Activated naive CD8-positive, alpha-beta T cell (primary cell): ENCODE data around the gene CCL23.
"Not testable (repeated sequence)": the region's sequence is repeated elsewhere in the genome, so short reads cannot be mapped to it uniquely, and the experiment has no call there.

ENCODE experiments used
- H3K27ac Mint-ChIP-seq: one replicate; pipeline ENCODE4 v1.8.0; 2021; ENCODE audit warnings: mixed read lengths
- H3K27me3 Mint-ChIP-seq: one replicate; pipeline ENCODE4 v1.8.0; 2021; ENCODE audit warnings: mixed read lengths
- H3K36me3 Mint-ChIP-seq: one replicate; pipeline ENCODE4 v1.8.0; 2021; ENCODE audit warnings: mixed read lengths
- H3K4me1 Mint-ChIP-seq: one replicate; pipeline ENCODE4 v1.8.0; 2021; ENCODE audit warnings: low read depth, mixed read lengths
- H3K4me3 Mint-ChIP-seq: one replicate; pipeline ENCODE4 v1.8.0; 2021; ENCODE audit warnings: mild to moderate bottlenecking, mixed read lengths
- H3K9me3 Mint-ChIP-seq: one replicate; pipeline ENCODE4 v1.8.0; 2021; ENCODE audit warnings: low read depth, mixed read lengths

CCL23 gene

GRCh38 chr17:36019423-36019822, 1.7 kb upstream of the CCL23 start:
- no peaks in the 10 kb centered on the region for H3K4me1 Mint-ChIP-seq
- H3K36me3 Mint-ChIP-seq, result no peaks in the 10 kb centered on the region
- no peak overlapping the region for H3K4me3 Mint-ChIP-seq
- H3K9me3 Mint-ChIP-seq, result no peaks in the 10 kb centered on the region
- H3K27me3 Mint-ChIP-seq, result peaks cover 13% of the 10 kb centered on the region
- H3K27ac Mint-ChIP-seq, result no peak overlapping the region

- Mint-ChIP-seq H3K27ac (no peak overlapping the region), H3K36me3 (no peaks in the 10 kb centered on the region), H3K9me3 (no peaks in the 10 kb centered on the region), H3K27me3 (peaks cover 6% of the 10 kb centered on the region), H3K4me3 (no peak overlapping the region), H3K4me1 (no peaks in the 10 kb centered on the region)
These were observed 1.2 kb downstream of the CCL23 start for GRCh38 chr17:36016555-36016954.

GRCh38 chr17:36015895-36016294, 1.9 kb downstream of the CCL23 start:
- not testable (repeated sequence) for H3K27me3 Mint-ChIP-seq, H3K4me1 Mint-ChIP-seq, H3K27ac Mint-ChIP-seq, H3K4me3 Mint-ChIP-seq, H3K36me3 Mint-ChIP-seq, H3K9me3 Mint-ChIP-seq

- H3K36me3 Mint-ChIP-seq, result no peaks in the 10 kb centered on the region
- no peaks in the 10 kb centered on the region for H3K9me3 Mint-ChIP-seq
- H3K4me3 Mint-ChIP-seq, result no peak overlapping the region
- H3K27ac Mint-ChIP-seq, result no peak overlapping the region
- H3K4me1 Mint-ChIP-seq, result no peaks in the 10 kb centered on the region
- H3K27me3 Mint-ChIP-seq, result peaks cover 4% of the 10 kb centered on the region
These were observed 2.8 kb downstream of the CCL23 start for GRCh38 chr17:36014946-36015345.

- peaks cover 2% of the 10 kb centered on the region for H3K27me3 Mint-ChIP-seq
- H3K36me3 Mint-ChIP-seq, result no peaks in the 10 kb centered on the region
- H3K4me3 Mint-ChIP-seq, result no peak overlapping the region
- no peak overlapping the region for H3K27ac Mint-ChIP-seq
- H3K9me3 Mint-ChIP-seq, result no peaks in the 10 kb centered on the region
- H3K4me1 Mint-ChIP-seq, result no peaks in the 10 kb centered on the region
These were observed 6.6 kb downstream of the CCL23 start for GRCh38 chr17:36011201-36011600.

GRCh38 chr17:36008998-36009665, 8.6 kb downstream of the CCL23 start:
- no peak overlapping the region for H3K4me3 Mint-ChIP-seq
- H3K36me3 Mint-ChIP-seq, result no peaks in the 10 kb centered on the region
- no peak overlapping the region for H3K27ac Mint-ChIP-seq
- peaks cover 7% of the 10 kb centered on the region for H3K4me1 Mint-ChIP-seq
- peaks cover 2% of the 10 kb centered on the region for H3K27me3 Mint-ChIP-seq
- no peaks in the 10 kb centered on the region for H3K9me3 Mint-ChIP-seq

GRCh38 chr17:36004594-36005108, 13.1 kb downstream of the CCL23 start:
- no peak overlapping the region for H3K4me3 Mint-ChIP-seq
- H3K27me3 Mint-ChIP-seq, result no peaks in the 10 kb centered on the region
- H3K4me1 Mint-ChIP-seq, result peaks cover 8% of the 10 kb centered on the region
- no peak overlapping the region for H3K27ac Mint-ChIP-seq
- H3K36me3 Mint-ChIP-seq, result no peaks in the 10 kb centered on the region
- no peaks in the 10 kb centered on the region for H3K9me3 Mint-ChIP-seq

GRCh38 chr17:36002631-36003030, 15.1 kb downstream of the CCL23 start:
- peaks cover 8% of the 10 kb centered on the region for H3K4me1 Mint-ChIP-seq
- no peaks in the 10 kb centered on the region for H3K36me3 Mint-ChIP-seq
- H3K27me3 Mint-ChIP-seq, result no peaks in the 10 kb centered on the region
- no peaks in the 10 kb centered on the region for H3K9me3 Mint-ChIP-seq
- no peak overlapping the region for H3K4me3 Mint-ChIP-seq
- H3K27ac Mint-ChIP-seq, result no peak overlapping the region

- H3K36me3 Mint-ChIP-seq, result no peaks in the 10 kb centered on the region
- peaks cover 8% of the 10 kb centered on the region for H3K4me1 Mint-ChIP-seq
- no peaks in the 10 kb centered on the region for H3K27me3 Mint-ChIP-seq
- H3K9me3 Mint-ChIP-seq, result no peaks in the 10 kb centered on the region
- no peak overlapping the region for H3K4me3 Mint-ChIP-seq
- no peak overlapping the region for H3K27ac Mint-ChIP-seq
These were observed 15.7 kb downstream of the CCL23 start for GRCh38 chr17:36001862-36002603.

GRCh38 chr17:36001110-36001771, 16.5 kb downstream of the CCL23 start, which contains the start of gene CCL15:
TSS of gene CCL15 (minus strand) at chr17:36001553. CDS start at chr17:36001492, 61 bp downstream.
- Mint-ChIP-seq H3K36me3 (no peaks in the 10 kb centered on the region), H3K27ac (no peak within 1 kb of the TSS), H3K27me3 (no peaks in the 10 kb centered on the region), H3K9me3 (no peaks in the 10 kb centered on the region), H3K4me3 (no peak within 1 kb of the TSS), H3K4me1 (peaks cover 8% of the 10 kb centered on the region)

- Mint-ChIP-seq H3K4me3 (no peak overlapping the region), H3K9me3 (no peaks in the 10 kb centered on the region), H3K36me3 (no peaks in the 10 kb centered on the region), H3K4me1 (peaks cover 8% of the 10 kb centered on the region), H3K27ac (no peak overlapping the region), H3K27me3 (no peaks in the 10 kb centered on the region)
These were observed 17.1 kb downstream of the CCL23 start for GRCh38 chr17:36000732-36001109.

- Mint-ChIP-seq H3K36me3 (no peaks in the 10 kb centered on the region), H3K9me3 (no peaks in the 10 kb centered on the region), H3K4me1 (no peaks in the 10 kb centered on the region), H3K27me3 (no peaks in the 10 kb centered on the region), H3K4me3 (no peak overlapping the region), H3K27ac (no peak overlapping the region)
These were observed 19.0 kb downstream of the CCL23 start for GRCh38 chr17:35998756-35999155.

- Mint-ChIP-seq H3K9me3 (no peaks in the 10 kb centered on the region), H3K36me3 (no peaks in the 10 kb centered on the region), H3K27me3 (no peaks in the 10 kb centered on the region), H3K4me1 (no peaks in the 10 kb centered on the region), H3K4me3 (no peak overlapping the region), H3K27ac (no peak overlapping the region)
These were observed 19.7 kb downstream of the CCL23 start for GRCh38 chr17:35998018-35998545.

GRCh38 chr17:35995346-35995745, 22.4 kb downstream of the CCL23 start:
- not testable (repeated sequence) for H3K9me3 Mint-ChIP-seq, H3K4me3 Mint-ChIP-seq, H3K4me1 Mint-ChIP-seq, H3K27me3 Mint-ChIP-seq, H3K36me3 Mint-ChIP-seq, H3K27ac Mint-ChIP-seq

GRCh38 chr17:35991075-35991474, 26.7 kb downstream of the CCL23 start:
- peaks cover 4% of the 10 kb centered on the region for H3K36me3 Mint-ChIP-seq
- H3K4me3 Mint-ChIP-seq, result no peak overlapping the region
- no peaks in the 10 kb centered on the region for H3K4me1 Mint-ChIP-seq
- peaks cover 3% of the 10 kb centered on the region for H3K27me3 Mint-ChIP-seq
- peaks cover 5% of the 10 kb centered on the region for H3K9me3 Mint-ChIP-seq
- no peak overlapping the region for H3K27ac Mint-ChIP-seq
